Renal pelvis (tissue), 4 donors: ENCODE measurements around the gene GRAMD2B. TPM values are rescaled to one million over a fixed set of nuclear protein-coding genes. Genes with fewer than 3 reads are reported as not detected.
"Not testable (repeated sequence)": the region's sequence is repeated elsewhere in the genome, so short reads cannot be mapped to it uniquely, and the experiment has no call there.

ENCODE experiments used
- DNase-seq: peaks from one replicate; pipeline ENCODE4 v3.0.0-alpha.2; 2013
- polyA plus RNA-seq, 3 donors: library from polyadenylated mRNA; unstranded; fragments of 120-200 nt; gene quantifications; one replicate each; pipeline ENCODE4 v1.2.1, GENCODE V29; 2013; ENCODE audit not compliant: insufficient read length in 3 of 3

GRAMD2B gene
- polyA plus RNA-seq, 3 donors, result 21.1 to 25.8 (median 25.7) TPM

- no peak for DNase-seq
Observed at GRCh38 chr5:126446498-126447224, 23.5 kb downstream of the GRAMD2B start.

GRCh38 chr5:126448720-126449119 is 25.5 kb downstream of the GRAMD2B start:
- no peak for DNase-seq

GRCh38 chr5:126449751-126450271 is 26.6 kb downstream of the GRAMD2B start:
- no peak for DNase-seq

GRCh38 chr5:126450346-126450745 is 27.1 kb downstream of the GRAMD2B start:
- DNase-seq, result no peak

- no peak for DNase-seq
Observed at GRCh38 chr5:126450907-126451306, 27.7 kb downstream of the GRAMD2B start.

- DNase-seq, result no peak
Observed at GRCh38 chr5:126452477-126452876, 29.3 kb downstream of the GRAMD2B start.

GRCh38 chr5:126454081-126454480 is 30.9 kb downstream of the GRAMD2B start:
- no peak for DNase-seq

- no peak for DNase-seq
Observed at GRCh38 chr5:126454535-126454934, 31.3 kb downstream of the GRAMD2B start.

GRCh38 chr5:126455264-126455663 is 32.1 kb downstream of the GRAMD2B start:
- no peak for DNase-seq

- no peak for DNase-seq
Observed at GRCh38 chr5:126455728-126456127, 32.5 kb downstream of the GRAMD2B start.

- no peak for DNase-seq
Observed at GRCh38 chr5:126456217-126456820, 33.1 kb downstream of the GRAMD2B start.

- DNase-seq, result no peak
Observed at GRCh38 chr5:126460459-126460858, 37.2 kb downstream of the GRAMD2B start.

GRCh38 chr5:126460977-126461376 is 37.8 kb downstream of the GRAMD2B start:
- no peak for DNase-seq

GRCh38 chr5:126461838-126462237 is 38.6 kb downstream of the GRAMD2B start:
- no peak for DNase-seq

- DNase-seq, result no peak
Observed at GRCh38 chr5:126462239-126463014, 39.2 kb downstream of the GRAMD2B start.

- no peak for DNase-seq
Observed at GRCh38 chr5:126464016-126464415, 40.8 kb downstream of the GRAMD2B start.

GRCh38 chr5:126464959-126465358 is 41.8 kb downstream of the GRAMD2B start:
- DNase-seq, result no peak

GRCh38 chr5:126468091-126468490 is 44.9 kb downstream of the GRAMD2B start:
- DNase-seq, result no peak

- DNase-seq, result no peak
Observed at GRCh38 chr5:126469536-126470316, 46.5 kb downstream of the GRAMD2B start.

GRCh38 chr5:126470529-126470928 is 47.3 kb downstream of the GRAMD2B start:
- not testable (repeated sequence) for DNase-seq

- no peak for DNase-seq
Observed at GRCh38 chr5:126471247-126471646, 48.0 kb downstream of the GRAMD2B start.
